Tibial artery (tissue), 4 donors: ENCODE measurements around the gene CORO2B.

Experiments
- DNase-seq, 2 donors: peaks; one replicate each; pipeline ENCODE4 v3.0.0-alpha.2; 2019
- H3K27ac ChIP-seq, 2 donors: fragments of 200-600 bp; sonication (generic) in 1 of 2; 1 replicate in 1 of 2; 2 replicates in 1 of 2; pipeline ENCODE4 v1.5.1; 2018 to 2019; ENCODE audit warnings: mild to moderate bottlenecking in 1 of 2
- H3K27me3 ChIP-seq, 2 donors: fragments of 200-600 bp; sonication (generic) in 1 of 2; one replicate each; pipeline versions ENCODE4 v1.5.1 to v1.6.0; 2016 to 2019
- H3K36me3 ChIP-seq, 3 donors: fragments of 200-600 bp; sonication (generic) in 2 of 3; one replicate each; pipeline ENCODE4 v1.5.1; 2016 to 2019; ENCODE audit warnings: mild to moderate bottlenecking in 2 of 3
- H3K4me1 ChIP-seq, 4 donors: fragments of 200-600 bp; sonication (generic) in 2 of 4; 1 replicate in 3 of 4; 2 replicates in 1 of 4; pipeline ENCODE4 v1.5.1; 2016 to 2019
- H3K4me3 ChIP-seq, 2 donors: fragments of 200-600 bp; sonication (generic) in 1 of 2; 1 replicate in 1 of 2; 2 replicates in 1 of 2; pipeline ENCODE4 v1.5.1; 2018 to 2019; ENCODE audit warnings: mild to moderate bottlenecking in 2 of 2
- H3K9me3 ChIP-seq, 3 donors: fragments of 200-600 bp; sonication (generic) in 1 of 3; one replicate each; pipeline ENCODE4 v1.5.1; 2016 to 2019
- CTCF ChIP-seq, 2 experiments: fragments of 200-600 bp in 1 of 2; fragments of 450-650 bp in 1 of 2; IDR thresholded peaks; one replicate each; pipeline ENCODE4 v1.5.1; 2017 to 2019; ENCODE audit warnings: antibody characterized with exemption in 2 of 2, mild to moderate bottlenecking in 1 of 2, moderate library complexity in 1 of 2
- intact Hi-C: fragments of 100-400 bp; cut with DNase I; formaldehyde crosslinking; loops from one replicate; pipeline ENCODE4 v1.15.0; 2023; ENCODE audit warnings: low total_unique reads

Gene CORO2B

GRCh38 chr15:68719051-68719450 lies 140.3 kb downstream of the CORO2B start:
- no peaks in the 10 kb centered on the region for H3K9me3 ChIP-seq
- H3K27ac ChIP-seq: no peak overlapping the region
- H3K4me3 ChIP-seq: no peak overlapping the region
- DNase-seq: no peak
- intact Hi-C loops: no loop called here
- no peaks in the 10 kb centered on the region for H3K4me1 ChIP-seq
- no peak for TF ChIP-seq CTCF (IDR thresholded peaks at IDR 0.05)
- no peaks in the 10 kb centered on the region for H3K27me3 ChIP-seq
- peaks cover 0 to 9% (median 0%) of the 10 kb centered on the region in 3 donors for H3K36me3 ChIP-seq

GRCh38 chr15:68719672-68720071 lies 140.9 kb downstream of the CORO2B start:
- intact Hi-C loops: no loop called here
- H3K36me3 ChIP-seq: peaks cover 0 to 3% (median 0%) of the 10 kb centered on the region in 3 donors

GRCh38 chr15:68721886-68722285 lies 143.1 kb downstream of the CORO2B start:
- Histone ChIP-seq H3K4me1 (no peaks in the 10 kb centered on the region), H3K27ac (no peak overlapping the region), H3K4me3 (no peak overlapping the region), H3K27me3 (peaks cover 0 to 2% of the 10 kb centered on the region in 2 donors), H3K9me3 (no peaks in the 10 kb centered on the region), H3K36me3 (no peaks in the 10 kb centered on the region)
- intact Hi-C loops: no loop called here
- TF ChIP-seq CTCF (IDR thresholded peaks at IDR 0.05): no peak
- DNase-seq: no peak

More at GRCh38 chr15:68719672-68720071, 140.9 kb downstream of the CORO2B start:
- no peak overlapping the region for H3K4me3 ChIP-seq
- H3K4me1 ChIP-seq: no peaks in the 10 kb centered on the region
- H3K27me3 ChIP-seq: no peaks in the 10 kb centered on the region
- H3K27ac ChIP-seq: no peak overlapping the region
- no peak for DNase-seq
- no peak for TF ChIP-seq CTCF (IDR thresholded peaks at IDR 0.05)
- H3K9me3 ChIP-seq: no peaks in the 10 kb centered on the region

- Histone ChIP-seq H3K27me3 (peaks cover 0 to 2% of the 10 kb centered on the region in 2 donors), H3K4me1 (peaks cover 0 to 13% (median 8%) of the 10 kb centered on the region in 4 donors), H3K9me3 (no peaks in the 10 kb centered on the region), H3K4me3 (no peak overlapping the region), H3K36me3 (no peaks in the 10 kb centered on the region), H3K27ac (no peak overlapping the region)
- peak; percentile 60 to 74 for DNase-seq
- TF ChIP-seq CTCF (IDR thresholded peaks at IDR 0.05): no peak
- intact Hi-C loops: loop anchor here (5.0 kb wide), 1 partner anchor 152 kb away; no protein-coding TSS in a partner anchor
These were observed 146.9 kb downstream of the CORO2B start for GRCh38 chr15:68725736-68726135.

- intact Hi-C loops: loop anchor here (5.0 kb wide), 1 partner anchor 151 kb away; no protein-coding TSS in a partner anchor
- peaks cover 0 to 13% (median 8%) of the 10 kb centered on the region in 4 donors for H3K4me1 ChIP-seq
- H3K36me3 ChIP-seq: no peaks in the 10 kb centered on the region
- no peak overlapping the region for H3K4me3 ChIP-seq
- no peak for TF ChIP-seq CTCF (IDR thresholded peaks at IDR 0.05)
- no peak for DNase-seq
- peaks cover 0 to 2% of the 10 kb centered on the region in 2 donors for H3K27me3 ChIP-seq
- no peaks in the 10 kb centered on the region for H3K9me3 ChIP-seq
- H3K27ac ChIP-seq: no peak overlapping the region
These were observed 147.5 kb downstream of the CORO2B start for GRCh38 chr15:68726246-68726645.
